Effector CD4-positive, alpha-beta T cell (primary cell): ENCODE data around the gene RBMS3.
"Not testable (repeated sequence)": the region's sequence is repeated elsewhere in the genome, so short reads cannot be mapped to it uniquely, and the experiment has no call there.

Experiments used
- DNase-seq: peaks from one replicate; pipeline ENCODE4 v3.0.0-alpha.2; 2020

RBMS3 gene

GRCh38 chr3:29313981-29314726 lies 33.3 kb downstream of the RBMS3 start:
- no peak for DNase-seq

GRCh38 chr3:29314727-29315088 lies 33.8 kb downstream of the RBMS3 start:
- DNase-seq = no peak

GRCh38 chr3:29317659-29318173 lies 36.8 kb downstream of the RBMS3 start:
- no peak for DNase-seq

GRCh38 chr3:29318251-29318650 lies 37.4 kb downstream of the RBMS3 start:
- DNase-seq = no peak

- no peak for DNase-seq
These were observed 38.4 kb downstream of the RBMS3 start for GRCh38 chr3:29319262-29319661.

- no peak for DNase-seq
These were observed 38.9 kb downstream of the RBMS3 start for GRCh38 chr3:29319798-29320197.

- no peak for DNase-seq
These were observed 41.7 kb downstream of the RBMS3 start for GRCh38 chr3:29322586-29322985.

- no peak for DNase-seq
These were observed 43.3 kb downstream of the RBMS3 start for GRCh38 chr3:29324180-29324651.

GRCh38 chr3:29326540-29326939 lies 45.7 kb downstream of the RBMS3 start:
- DNase-seq = not testable (repeated sequence)

- no peak for DNase-seq
These were observed 49.4 kb downstream of the RBMS3 start for GRCh38 chr3:29329986-29330890.

GRCh38 chr3:29331035-29331434 lies 50.2 kb downstream of the RBMS3 start:
- no peak for DNase-seq

GRCh38 chr3:29331456-29332194 lies 50.8 kb downstream of the RBMS3 start:
- no peak for DNase-seq

- no peak for DNase-seq
These were observed 51.3 kb downstream of the RBMS3 start for GRCh38 chr3:29332195-29332637.

GRCh38 chr3:29333576-29333975 lies 52.7 kb downstream of the RBMS3 start:
- no peak for DNase-seq

- DNase-seq = no peak
These were observed 53.8 kb downstream of the RBMS3 start for GRCh38 chr3:29334706-29335105.

- no peak for DNase-seq
These were observed 54.6 kb downstream of the RBMS3 start for GRCh38 chr3:29335438-29335837.

GRCh38 chr3:29335943-29336342 lies 55.1 kb downstream of the RBMS3 start:
- no peak for DNase-seq

- DNase-seq = no peak
These were observed 56.7 kb downstream of the RBMS3 start for GRCh38 chr3:29337565-29337964.

- DNase-seq = no peak
These were observed 57.5 kb downstream of the RBMS3 start for GRCh38 chr3:29338377-29338776.

GRCh38 chr3:29339016-29339833 lies 58.4 kb downstream of the RBMS3 start:
- DNase-seq = no peak

GRCh38 chr3:29344154-29344553 lies 63.3 kb downstream of the RBMS3 start:
- no peak for DNase-seq

GRCh38 chr3:29344935-29345334 lies 64.1 kb downstream of the RBMS3 start:
- no peak for DNase-seq
